Panc1 (cell line): Measurements from ENCODE around the gene SLC30A5.

ENCODE experiments used
- POLR2AphosphoS5 ChIP-seq: IDR thresholded peaks from 2 replicates; pipeline ENCODE4 v1.6.1; 2012; ENCODE audit warnings: mild to moderate bottlenecking, low read depth, low read length, moderate library complexity
- TF ChIP-seq, protein P1 (sequence below): fragments of 450-650 bp; IDR thresholded peaks from 2 replicates; pipeline ENCODE4 v1.5.1; 2017; ENCODE audit warnings: mild to moderate bottlenecking

DNA sequence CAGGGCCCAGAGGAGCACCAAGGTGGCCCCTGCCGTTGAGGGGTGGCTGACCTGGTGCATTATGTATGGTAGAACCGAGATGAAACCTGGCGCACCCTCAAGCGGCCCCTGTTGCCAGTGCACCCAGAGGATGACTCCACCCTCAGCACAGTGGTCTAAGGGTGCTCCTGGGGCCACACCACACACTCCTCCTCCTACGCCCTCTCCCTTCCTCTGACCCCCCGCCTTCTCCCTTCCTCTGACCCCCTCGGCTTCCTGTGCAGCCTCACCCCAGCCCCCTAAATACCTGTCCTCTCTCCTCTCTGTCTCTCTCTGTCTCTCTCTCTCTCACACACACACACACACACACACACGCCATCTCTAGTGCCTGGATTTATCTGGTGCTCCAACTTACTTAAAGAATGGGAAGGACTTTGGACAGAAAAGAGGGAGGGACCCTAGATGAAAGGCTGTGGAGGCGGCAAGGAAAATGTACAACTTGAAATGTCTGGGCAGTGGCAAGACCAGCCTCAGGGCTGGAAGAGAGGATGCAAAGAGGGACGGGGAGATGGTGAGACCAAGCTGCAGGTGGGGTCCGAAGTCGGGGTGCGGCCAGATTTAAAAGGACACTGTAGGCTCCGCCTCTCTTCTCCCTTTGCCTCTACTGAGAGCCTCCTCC lies 18.2 kb upstream of the SLC30A5 start:
- TF ChIP-seq, protein P1, sequence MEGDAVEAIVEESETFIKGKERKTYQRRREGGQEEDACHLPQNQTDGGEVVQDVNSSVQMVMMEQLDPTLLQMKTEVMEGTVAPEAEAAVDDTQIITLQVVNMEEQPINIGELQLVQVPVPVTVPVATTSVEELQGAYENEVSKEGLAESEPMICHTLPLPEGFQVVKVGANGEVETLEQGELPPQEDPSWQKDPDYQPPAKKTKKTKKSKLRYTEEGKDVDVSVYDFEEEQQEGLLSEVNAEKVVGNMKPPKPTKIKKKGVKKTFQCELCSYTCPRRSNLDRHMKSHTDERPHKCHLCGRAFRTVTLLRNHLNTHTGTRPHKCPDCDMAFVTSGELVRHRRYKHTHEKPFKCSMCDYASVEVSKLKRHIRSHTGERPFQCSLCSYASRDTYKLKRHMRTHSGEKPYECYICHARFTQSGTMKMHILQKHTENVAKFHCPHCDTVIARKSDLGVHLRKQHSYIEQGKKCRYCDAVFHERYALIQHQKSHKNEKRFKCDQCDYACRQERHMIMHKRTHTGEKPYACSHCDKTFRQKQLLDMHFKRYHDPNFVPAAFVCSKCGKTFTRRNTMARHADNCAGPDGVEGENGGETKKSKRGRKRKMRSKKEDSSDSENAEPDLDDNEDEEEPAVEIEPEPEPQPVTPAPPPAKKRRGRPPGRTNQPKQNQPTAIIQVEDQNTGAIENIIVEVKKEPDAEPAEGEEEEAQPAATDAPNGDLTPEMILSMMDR = no peak
- TF ChIP-seq POLR2AphosphoS5 = no peak
